ENCODE data around the gene ADGRF1. TPM values are rescaled to one million over a fixed set of nuclear protein-coding genes. Genes with fewer than 3 reads are reported as not detected.

ADGRF1 gene
- total RNA-seq, 1 experiment from 2014 or later = 256 TPM

DNA sequence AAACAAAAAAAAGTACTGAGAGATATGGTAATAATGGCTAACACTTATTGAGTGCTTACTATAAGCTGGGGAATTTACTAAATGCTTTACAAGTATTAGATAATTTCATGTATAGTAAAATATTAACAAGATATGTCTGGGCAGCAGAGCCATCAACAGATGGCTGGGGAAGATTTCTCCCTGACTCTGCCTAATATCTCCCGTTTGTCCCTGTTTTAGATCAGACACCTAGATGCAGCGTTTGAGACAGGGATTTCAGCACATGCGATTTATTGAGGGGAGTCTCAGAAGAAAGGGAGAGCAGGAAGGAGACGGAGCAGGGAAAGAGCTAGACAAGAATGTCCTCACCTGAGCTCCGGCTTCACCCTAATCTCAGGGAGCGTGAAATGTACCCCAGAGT is 36.9 kb upstream of the ADGRF1 start:
- TF ChIP-seq, protein P1, sequence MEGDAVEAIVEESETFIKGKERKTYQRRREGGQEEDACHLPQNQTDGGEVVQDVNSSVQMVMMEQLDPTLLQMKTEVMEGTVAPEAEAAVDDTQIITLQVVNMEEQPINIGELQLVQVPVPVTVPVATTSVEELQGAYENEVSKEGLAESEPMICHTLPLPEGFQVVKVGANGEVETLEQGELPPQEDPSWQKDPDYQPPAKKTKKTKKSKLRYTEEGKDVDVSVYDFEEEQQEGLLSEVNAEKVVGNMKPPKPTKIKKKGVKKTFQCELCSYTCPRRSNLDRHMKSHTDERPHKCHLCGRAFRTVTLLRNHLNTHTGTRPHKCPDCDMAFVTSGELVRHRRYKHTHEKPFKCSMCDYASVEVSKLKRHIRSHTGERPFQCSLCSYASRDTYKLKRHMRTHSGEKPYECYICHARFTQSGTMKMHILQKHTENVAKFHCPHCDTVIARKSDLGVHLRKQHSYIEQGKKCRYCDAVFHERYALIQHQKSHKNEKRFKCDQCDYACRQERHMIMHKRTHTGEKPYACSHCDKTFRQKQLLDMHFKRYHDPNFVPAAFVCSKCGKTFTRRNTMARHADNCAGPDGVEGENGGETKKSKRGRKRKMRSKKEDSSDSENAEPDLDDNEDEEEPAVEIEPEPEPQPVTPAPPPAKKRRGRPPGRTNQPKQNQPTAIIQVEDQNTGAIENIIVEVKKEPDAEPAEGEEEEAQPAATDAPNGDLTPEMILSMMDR (IDR thresholded peaks at IDR 0.05; ENCODE audit: unreplicated experiment) = no peak
- Mint-ChIP-seq H3K36me3 (ENCODE audit: insufficient read depth, unreplicated experiment) (no peaks in the 10 kb centered on the region), H3K4me1 (ENCODE audit: low read depth, unreplicated experiment) (peaks cover 32% of the 10 kb centered on the region), H3K4me3 (ENCODE audit: low read depth, unreplicated experiment) (no peak overlapping the region), H3K9me3 (ENCODE audit: low read depth, unreplicated experiment) (no peaks in the 10 kb centered on the region), H3K27me3 (ENCODE audit: unreplicated experiment) (no peaks in the 10 kb centered on the region), H3K27ac (ENCODE audit: unreplicated experiment) (no peak overlapping the region)
- BruUV-seq (replicated peaks) = no TSS peak
- CTCF ChIA-PET = interaction anchor here (0.6 to 0.7 kb wide), 2 partner anchors 12 to 180 kb away, joined by 3 read pairs; no protein-coding TSS in a partner anchor
- intact Hi-C loops (cut with micrococcal nuclease; ENCODE audit: unreplicated experiment) = no loop called here
- no peak for DNase-seq

DNA sequence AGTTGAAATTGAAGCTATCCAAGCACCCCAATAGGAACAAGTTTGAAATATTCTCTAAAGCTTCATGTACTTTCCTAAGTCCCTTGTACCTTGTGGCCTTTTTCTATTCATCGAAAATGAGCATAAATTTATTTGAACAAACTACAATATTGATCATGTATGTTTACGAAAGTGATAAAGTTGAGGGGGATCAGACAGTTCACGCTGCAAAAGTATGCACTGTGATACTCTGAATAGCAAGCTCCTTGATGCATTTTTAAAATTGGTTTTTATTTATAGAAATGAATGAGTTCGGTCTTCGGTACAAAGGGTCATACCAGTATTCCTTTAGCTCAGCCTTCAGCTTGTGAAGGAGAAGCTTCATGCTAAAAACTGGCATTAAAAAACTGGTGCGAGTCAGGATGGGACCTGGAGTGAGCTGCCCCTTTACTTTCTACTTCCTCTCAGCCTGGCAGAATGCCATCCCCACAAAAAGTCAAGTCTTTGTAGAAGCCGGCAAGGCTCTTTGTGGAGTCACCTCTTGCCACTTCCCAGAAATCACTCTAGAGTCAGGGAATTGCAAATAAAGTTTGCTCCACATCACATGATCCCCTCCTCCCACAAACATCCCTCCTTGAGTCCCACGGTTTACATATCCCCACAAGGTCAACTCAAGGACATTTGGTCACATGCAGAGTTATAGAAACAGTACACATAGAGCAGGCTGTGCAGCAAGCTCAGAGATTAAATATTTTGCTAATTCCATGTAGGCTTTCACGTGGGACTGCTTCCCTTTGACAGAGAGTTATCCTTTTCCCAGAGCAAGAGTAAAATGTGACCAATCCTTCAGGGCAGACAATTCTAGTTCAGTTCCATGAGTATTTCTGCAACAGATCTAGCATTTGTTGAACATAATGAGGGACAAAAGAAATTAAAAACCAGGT is 34.6 kb upstream of the ADGRF1 start:
- no peak overlapping the region for H3K27ac Mint-ChIP-seq (ENCODE audit: unreplicated experiment)

DNA sequence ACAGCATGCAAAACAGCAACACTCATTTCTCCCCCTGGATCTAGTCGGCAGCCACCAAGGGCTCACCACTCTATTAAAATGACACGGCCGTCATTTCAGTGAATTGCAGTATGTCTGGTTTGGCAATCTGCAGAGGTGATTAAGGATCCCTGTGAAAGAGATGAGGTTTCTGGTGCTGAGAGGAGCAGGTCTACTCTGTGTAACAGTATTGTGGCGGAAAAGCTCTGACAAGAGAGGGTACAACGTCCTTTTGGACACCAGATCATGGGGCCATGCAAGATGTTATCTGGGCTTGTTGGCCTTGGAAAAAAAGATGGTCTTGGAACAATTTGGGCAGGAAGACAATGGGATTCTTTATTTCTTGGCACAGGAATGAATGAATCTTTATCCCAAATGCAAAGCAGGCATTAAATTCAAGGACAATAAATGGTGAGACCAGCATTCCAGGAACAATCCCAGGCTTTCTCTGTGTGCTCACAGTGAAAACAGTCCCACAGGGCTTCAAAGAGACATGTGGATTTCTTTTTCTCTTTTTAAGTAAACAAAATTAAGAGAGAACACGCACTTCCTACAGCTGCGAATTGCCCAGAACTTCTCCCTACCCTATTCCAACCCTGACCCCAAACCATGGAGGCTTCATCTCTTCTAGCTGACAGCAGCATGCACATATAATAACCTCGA is 33.7 kb upstream of the ADGRF1 start:
- H3K4me1 Mint-ChIP-seq (ENCODE audit: low read depth, unreplicated experiment) = peaks cover 23% of the 10 kb centered on the region
- H3K9me3 Mint-ChIP-seq (ENCODE audit: low read depth, unreplicated experiment) = no peaks in the 10 kb centered on the region
- H3K4me3 Mint-ChIP-seq (ENCODE audit: low read depth, unreplicated experiment) = no peak overlapping the region
- intact Hi-C loops (cut with micrococcal nuclease; ENCODE audit: unreplicated experiment) = no loop called here
- CTCF ChIA-PET = no interaction called here
- no TSS peak for BruUV-seq (replicated peaks)
- H3K27me3 Mint-ChIP-seq (ENCODE audit: unreplicated experiment) = no peaks in the 10 kb centered on the region
- TF ChIP-seq, protein P1 (IDR thresholded peaks at IDR 0.05; ENCODE audit: unreplicated experiment) = no peak
- H3K27ac Mint-ChIP-seq (ENCODE audit: unreplicated experiment) = no peak overlapping the region
- no peak for DNase-seq
- H3K36me3 Mint-ChIP-seq (ENCODE audit: insufficient read depth, unreplicated experiment) = no peaks in the 10 kb centered on the region

More for the DNA sequence above, 34.6 kb upstream of the ADGRF1 start:
- no peaks in the 10 kb centered on the region for H3K27me3 Mint-ChIP-seq (ENCODE audit: unreplicated experiment)
- intact Hi-C loops (cut with micrococcal nuclease; ENCODE audit: unreplicated experiment) = no loop called here
- no peak overlapping the region for H3K4me3 Mint-ChIP-seq (ENCODE audit: low read depth, unreplicated experiment)
- peak; percentile 51 for DNase-seq
- H3K4me1 Mint-ChIP-seq (ENCODE audit: low read depth, unreplicated experiment) = peaks cover 23% of the 10 kb centered on the region
- CTCF ChIA-PET = no interaction called here
- H3K36me3 Mint-ChIP-seq (ENCODE audit: insufficient read depth, unreplicated experiment) = no peaks in the 10 kb centered on the region
- no TSS peak for BruUV-seq (replicated peaks)
- TF ChIP-seq, protein P1 (IDR thresholded peaks at IDR 0.05; ENCODE audit: unreplicated experiment) = no peak
- no peaks in the 10 kb centered on the region for H3K9me3 Mint-ChIP-seq (ENCODE audit: low read depth, unreplicated experiment)

DNA sequence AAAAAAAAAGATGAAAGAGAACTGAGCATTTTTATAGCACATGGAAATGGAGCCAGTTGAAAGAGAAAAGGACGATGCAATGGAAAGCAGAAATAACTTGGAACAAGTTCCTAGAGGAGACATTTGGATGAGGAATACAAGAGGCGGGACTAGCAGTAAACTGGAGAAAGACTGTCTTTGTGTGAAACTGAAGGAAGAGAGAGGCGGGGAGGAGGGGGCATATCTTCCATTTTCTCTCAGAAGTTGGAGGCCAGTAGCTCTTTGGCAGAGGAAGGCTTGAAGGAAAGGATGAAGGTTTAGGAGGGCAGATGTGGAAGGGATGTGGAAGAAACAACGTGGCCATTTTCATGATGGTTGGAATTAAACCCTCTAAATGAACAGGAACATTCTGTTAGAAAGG is 33.0 kb upstream of the ADGRF1 start:
- intact Hi-C loops (cut with micrococcal nuclease; ENCODE audit: unreplicated experiment) = no loop called here
- H3K4me3 Mint-ChIP-seq (ENCODE audit: low read depth, unreplicated experiment) = no peak overlapping the region
- H3K36me3 Mint-ChIP-seq (ENCODE audit: insufficient read depth, unreplicated experiment) = no peaks in the 10 kb centered on the region
- CTCF ChIA-PET = no interaction called here
- no peaks in the 10 kb centered on the region for H3K27me3 Mint-ChIP-seq (ENCODE audit: unreplicated experiment)
- H3K4me1 Mint-ChIP-seq (ENCODE audit: low read depth, unreplicated experiment) = peaks cover 23% of the 10 kb centered on the region
- no peak overlapping the region for H3K27ac Mint-ChIP-seq (ENCODE audit: unreplicated experiment)
- no TSS peak for BruUV-seq (replicated peaks)
- TF ChIP-seq, protein P1 (IDR thresholded peaks at IDR 0.05; ENCODE audit: unreplicated experiment) = no peak
- no peaks in the 10 kb centered on the region for H3K9me3 Mint-ChIP-seq (ENCODE audit: low read depth, unreplicated experiment)
- no peak for DNase-seq
